Psoas muscle (tissue), 8 donors: ENCODE data around the gene TNIK. TPM values are rescaled to one million over a fixed set of nuclear protein-coding genes. Genes with fewer than 3 reads are reported as not detected.

Source experiments
- ATAC-seq, 4 donors: fragments of 200-7000 bp; cut with Tn5 transposase; one replicate each; pipeline ENCODE4 v1.9.1; 2020; ENCODE audit warnings: moderate library complexity in 3 of 4, mild to moderate bottlenecking in 2 of 4
- DNase-seq, 2 donors: peaks; one replicate each; pipeline ENCODE4 v3.0.0-alpha.2; 2020
- H3K27ac ChIP-seq: fragments of 200-600 bp; one replicate; pipeline ENCODE4 v1.8.0; 2022
- H3K27me3 ChIP-seq, 3 donors: fragments of 200-600 bp in 1 of 3; one replicate each; pipeline versions ENCODE4 v1.6.1 to v1.8.0; 2013 to 2022; ENCODE audit warnings: low read length in 2 of 3, mild to moderate bottlenecking in 2 of 3, moderate library complexity in 1 of 3; ENCODE audit not compliant: insufficient read depth in 3 of 3
- H3K36me3 ChIP-seq, 2 donors: fragments of 200-600 bp in 1 of 2; one replicate each; pipeline versions ENCODE4 v1.6.1 to v1.8.0; 2013 to 2022; ENCODE audit warnings: low read depth in 1 of 2, mild to moderate bottlenecking in 1 of 2, moderate library complexity in 1 of 2; ENCODE audit not compliant: insufficient read depth in 1 of 2
- H3K4me1 ChIP-seq: fragments of 200-600 bp; one replicate; pipeline ENCODE4 v1.8.0; 2022
- H3K4me3 ChIP-seq: fragments of 200-600 bp; one replicate; pipeline ENCODE4 v1.8.0; 2022; ENCODE audit warnings: mild to moderate bottlenecking
- H3K9me3 ChIP-seq: fragments of 200-600 bp; one replicate; pipeline ENCODE4 v1.8.0; 2022
- CTCF ChIP-seq: fragments of 200-600 bp; IDR thresholded peaks from one replicate; pipeline ENCODE4 v1.8.0; 2022; ENCODE audit warnings: antibody characterized with exemption
- WGBS, 3 donors: extraction: QIAGEN DNeasy Blood & Tissue Kit; methylation state at CpG; one replicate each; pipeline versions ENCODE4 v1.1.6 to v1.1.7; 2013; 5-methylcytosine and 5-hydroxymethylcytosine counted together
- intact Hi-C, 2 donors: fragments of 100-400 bp; cut with DNase I; formaldehyde crosslinking; loops; one replicate each; pipeline versions ENCODE4 v1.11.0 to v1.14.2; 2022
- polyA plus RNA-seq, 3 donors: library from polyadenylated mRNA; stranded (reverse); fragments of 200-250 nt; gene quantifications; one replicate each; pipeline ENCODE4 v1.2.3, GENCODE V29; 2013
- total RNA-seq, 4 donors: library from RNA; stranded (reverse); fragmentation: NEBNext Ultra II Directional in 2 of 4; extraction: Animal tissue kit (Norgen Biotek cat#: 25700) in 2 of 4; gene quantifications; one replicate each; pipeline versions ENCODE4 v1.2.1 to v1.2.4, GENCODE V29; 2021 to 2023
- donor health status: healthy with polysubstance abuse.
- donor health status: DM: no; HTN: no; CAD: no; lungs with moderate emphysema.
- donor health status: Bipolar disorder and iron deficiency.
- donor health status: healthy.
- donor health status: DM: yes; HTN: yes; CAD: no.
- donor health status: DM: no; HTN: no; CAD: no.
- donor health status: DM: no; HTN: no; CAD: no.
- donor health status: DM: yes; HTN: yes; CAD: no.

TNIK gene
- total and polyA plus RNA-seq, 7 donors: 9.9 to 32.4 (median 12.5) TPM

GRCh38 chr3:171446301-171446700, 13.9 kb downstream of the TNIK start:
- intact Hi-C loops: no loop called here
- no peaks in the 10 kb centered on the region for H3K27me3 ChIP-seq
- ATAC-seq (no peak), DNase-seq (no peak)
- WGBS, 3 donors: 88 to 90% (median 90%) methylated on average over 1 of the region's 1 CpG
- H3K36me3 ChIP-seq: no peaks in the 10 kb centered on the region
- no peak for TF ChIP-seq CTCF
- H3K9me3 ChIP-seq: no peaks in the 10 kb centered on the region
- H3K4me3 ChIP-seq: no peak overlapping the region
- H3K4me1 ChIP-seq: peaks cover 36% of the 10 kb centered on the region
- H3K27ac ChIP-seq: no peak overlapping the region

- Histone ChIP-seq H3K4me1 (peaks cover 31% of the 10 kb centered on the region), H3K4me3 (no peak overlapping the region), H3K9me3 (no peaks in the 10 kb centered on the region), H3K27ac (no peak overlapping the region), H3K27me3 (no peaks in the 10 kb centered on the region), H3K36me3 (no peaks in the 10 kb centered on the region)
- ATAC-seq (no peak), DNase-seq (no peak)
- no peak for TF ChIP-seq CTCF
- intact Hi-C loops: no loop called here
- 90 to 91% (median 91%) methylated on average over 6 of the region's 6 CpGs for WGBS, 3 donors
Observed at GRCh38 chr3:171445620-171446204, 14.5 kb downstream of the TNIK start.

- no peaks in the 10 kb centered on the region for H3K9me3 ChIP-seq
- no peak for TF ChIP-seq CTCF
- no peaks in the 10 kb centered on the region for H3K36me3 ChIP-seq
- no peaks in the 10 kb centered on the region for H3K27me3 ChIP-seq
- H3K4me3 ChIP-seq: no peak overlapping the region
- peaks cover 31% of the 10 kb centered on the region for H3K4me1 ChIP-seq
- 68 to 69% (median 68%) methylated on average over 3 of the region's 3 CpGs for WGBS, 3 donors
- intact Hi-C loops: no loop called here
- DNase-seq: no peak
- ATAC-seq: no peak
- H3K27ac ChIP-seq: no peak overlapping the region
Observed at GRCh38 chr3:171444001-171444690, 16.1 kb downstream of the TNIK start.

- H3K4me3 ChIP-seq: no peak overlapping the region
- 50 to 69% (median 57%) methylated on average over 6 of the region's 6 CpGs for WGBS, 3 donors
- intact Hi-C loops: no loop called here
- H3K27me3 ChIP-seq: no peaks in the 10 kb centered on the region
- TF ChIP-seq CTCF: no peak
- H3K9me3 ChIP-seq: no peaks in the 10 kb centered on the region
- no peaks in the 10 kb centered on the region for H3K36me3 ChIP-seq
- no peak for DNase-seq
- H3K4me1 ChIP-seq: peaks cover 31% of the 10 kb centered on the region
- no peak for ATAC-seq
- H3K27ac ChIP-seq: no peak overlapping the region
Observed at GRCh38 chr3:171443211-171443957, 16.8 kb downstream of the TNIK start.
